Measurements from ENCODE around the gene SSRP1.

DNA sequence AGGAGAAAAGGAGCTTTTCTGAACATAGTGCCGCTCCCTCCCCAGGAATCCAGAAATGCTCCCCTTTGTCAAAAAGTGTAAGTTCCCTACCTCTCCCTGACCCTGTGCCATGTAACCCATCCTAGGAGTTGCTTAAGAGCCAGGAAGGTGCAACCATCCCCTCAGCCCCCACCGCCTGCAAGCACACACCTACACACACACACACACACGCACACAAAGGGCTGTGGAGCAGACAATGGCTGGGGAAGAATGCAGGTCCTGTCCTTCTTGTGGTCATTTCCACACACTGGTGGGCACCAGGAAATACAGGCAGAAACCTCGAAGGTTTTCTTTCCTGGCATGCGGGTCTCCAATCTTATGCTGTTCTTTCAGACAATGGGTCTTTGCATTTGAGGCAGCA lies 3.6 kb upstream of the SSRP1 start:
- TF ChIP-seq ZNF274 (IDR thresholded peaks at IDR 0.05; ENCODE audit: low read depth, low read length) (no peak), SUZ12 (IDR thresholded peaks at IDR 0.05; ENCODE audit: extremely low read depth, insufficient read depth, insufficient read length) (no peak)
